ENCODE measurements around the gene FNDC3B. TPM values are rescaled to one million over a fixed set of nuclear protein-coding genes. Genes with fewer than 3 reads are reported as not detected.

FNDC3B gene
- total RNA-seq, 1 donor from 2014 or later, result 29.5 TPM

DNA sequence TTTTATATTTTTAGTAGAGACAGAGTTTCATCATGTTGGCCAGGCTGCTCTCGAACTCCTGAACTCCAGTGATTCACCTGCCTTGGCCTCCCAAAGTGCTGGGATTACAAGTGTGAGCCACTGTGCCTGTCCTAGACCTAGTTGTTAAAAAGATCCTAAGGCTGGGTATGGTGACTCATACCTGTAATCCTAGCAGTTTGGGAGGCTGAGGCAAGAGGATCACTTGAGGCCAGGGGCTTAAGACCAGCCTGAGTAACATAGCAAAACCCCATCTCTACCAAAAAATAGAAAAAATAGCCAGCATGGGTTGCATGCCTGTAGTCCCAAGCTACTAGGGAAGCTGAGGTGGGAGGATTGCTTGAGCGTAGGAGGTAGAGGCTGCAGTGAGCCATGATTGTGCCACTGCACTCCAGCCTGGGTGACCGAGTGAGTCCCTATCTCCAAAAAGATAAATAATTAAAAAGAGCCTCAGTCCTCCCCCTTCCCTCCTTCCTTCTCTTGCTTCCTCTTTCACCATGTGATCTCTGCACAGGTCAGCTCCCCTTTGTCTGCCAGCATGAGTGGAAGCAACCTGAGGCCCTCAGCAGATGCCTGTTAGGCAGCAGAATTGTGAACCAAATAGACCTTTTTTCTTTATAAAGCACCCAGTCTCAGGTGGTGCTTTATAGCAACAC, 9.8 kb upstream of the FNDC3B start:
- Mint-ChIP-seq H3K27me3 (ENCODE audit: insufficient read depth, low read depth) (peaks cover 4% of the 10 kb centered on the region), H3K9me3 (peaks cover 3% of the 10 kb centered on the region), H3K36me3 (no peaks in the 10 kb centered on the region), H3K4me1 (no peaks in the 10 kb centered on the region), H3K27ac (no peak overlapping the region), H3K4me3 (no peak overlapping the region)
- H3K27ac ChIP-seq, result no peak overlapping the region
- no peaks in the 10 kb centered on the region for H3F3A ChIP-seq (ENCODE audit: low read depth)
- H3K9me3 ChIP-seq (ENCODE audit: low read depth), result no peaks in the 10 kb centered on the region
- TF ChIP-seq, protein P1, sequence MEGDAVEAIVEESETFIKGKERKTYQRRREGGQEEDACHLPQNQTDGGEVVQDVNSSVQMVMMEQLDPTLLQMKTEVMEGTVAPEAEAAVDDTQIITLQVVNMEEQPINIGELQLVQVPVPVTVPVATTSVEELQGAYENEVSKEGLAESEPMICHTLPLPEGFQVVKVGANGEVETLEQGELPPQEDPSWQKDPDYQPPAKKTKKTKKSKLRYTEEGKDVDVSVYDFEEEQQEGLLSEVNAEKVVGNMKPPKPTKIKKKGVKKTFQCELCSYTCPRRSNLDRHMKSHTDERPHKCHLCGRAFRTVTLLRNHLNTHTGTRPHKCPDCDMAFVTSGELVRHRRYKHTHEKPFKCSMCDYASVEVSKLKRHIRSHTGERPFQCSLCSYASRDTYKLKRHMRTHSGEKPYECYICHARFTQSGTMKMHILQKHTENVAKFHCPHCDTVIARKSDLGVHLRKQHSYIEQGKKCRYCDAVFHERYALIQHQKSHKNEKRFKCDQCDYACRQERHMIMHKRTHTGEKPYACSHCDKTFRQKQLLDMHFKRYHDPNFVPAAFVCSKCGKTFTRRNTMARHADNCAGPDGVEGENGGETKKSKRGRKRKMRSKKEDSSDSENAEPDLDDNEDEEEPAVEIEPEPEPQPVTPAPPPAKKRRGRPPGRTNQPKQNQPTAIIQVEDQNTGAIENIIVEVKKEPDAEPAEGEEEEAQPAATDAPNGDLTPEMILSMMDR (IDR thresholded peaks at IDR 0.05), result no peak
- TF ChIP-seq EZH2phosphoT487 (IDR thresholded peaks at IDR 0.05) (no peak), EZH2 (IDR thresholded peaks at IDR 0.05) (no peak)
- no peak overlapping the region for H2AFZ ChIP-seq (replicated peaks)
- no peaks in the 10 kb centered on the region for H3K27me3 ChIP-seq
- no peak overlapping the region for H3K4me3 ChIP-seq
- H3K9ac ChIP-seq, result no peak overlapping the region
- no peak overlapping the region for H3K4me2 ChIP-seq
- H4K20me1 ChIP-seq (ENCODE audit: low read depth), result no peaks in the 10 kb centered on the region
- H3K79me2 ChIP-seq (ENCODE audit: low read depth), result no peaks in the 10 kb centered on the region
- H3K36me3 ChIP-seq, result no peaks in the 10 kb centered on the region
- DNase-seq (ENCODE audit: low spot score), result no peak
- H3K4me1 ChIP-seq, result no peaks in the 10 kb centered on the region

GRCh38 chr3:172030181-172030580, 9.2 kb upstream of the FNDC3B start:
- Histone ChIP-seq H3K27me3 (no peaks in the 10 kb centered on the region), H3K9me3 (ENCODE audit: low read depth) (no peaks in the 10 kb centered on the region), H3K36me3 (no peaks in the 10 kb centered on the region), H3K9ac (no peak overlapping the region), H2AFZ (replicated peaks) (no peak overlapping the region), H3F3A (ENCODE audit: low read depth) (no peaks in the 10 kb centered on the region), H3K4me1 (no peaks in the 10 kb centered on the region), H3K4me2 (no peak overlapping the region), H3K27ac (no peak overlapping the region), H3K4me3 (no peak overlapping the region), H4K20me1 (ENCODE audit: low read depth) (no peaks in the 10 kb centered on the region), H3K79me2 (ENCODE audit: low read depth) (no peaks in the 10 kb centered on the region)
- no peak for DNase-seq (ENCODE audit: low spot score)
- H3K4me1 Mint-ChIP-seq, result peaks cover 3% of the 10 kb centered on the region
- peaks cover 3% of the 10 kb centered on the region for H3K9me3 Mint-ChIP-seq
- TF ChIP-seq, protein P1 (IDR thresholded peaks at IDR 0.05), result no peak
- TF ChIP-seq EZH2 (IDR thresholded peaks at IDR 0.05) (no peak), EZH2phosphoT487 (IDR thresholded peaks at IDR 0.05) (no peak)
- peaks cover 4% of the 10 kb centered on the region for H3K27me3 Mint-ChIP-seq (ENCODE audit: insufficient read depth, low read depth)
- H3K27ac Mint-ChIP-seq, result no peak overlapping the region
- H3K4me3 Mint-ChIP-seq, result no peak overlapping the region
- no peaks in the 10 kb centered on the region for H3K36me3 Mint-ChIP-seq

GRCh38 chr3:172031996-172032395, 7.4 kb upstream of the FNDC3B start:
- H2AFZ ChIP-seq (replicated peaks), result no peak overlapping the region
- H3K4me2 ChIP-seq, result no peak overlapping the region
- H3K9me3 ChIP-seq (ENCODE audit: low read depth), result no peaks in the 10 kb centered on the region
- H3K79me2 ChIP-seq (ENCODE audit: low read depth), result no peaks in the 10 kb centered on the region
- no peaks in the 10 kb centered on the region for H3K4me1 ChIP-seq
- H3K36me3 Mint-ChIP-seq, result no peaks in the 10 kb centered on the region
- no peaks in the 10 kb centered on the region for H3K36me3 ChIP-seq
- H3K27ac Mint-ChIP-seq, result no peak overlapping the region
- no peaks in the 10 kb centered on the region for H4K20me1 ChIP-seq (ENCODE audit: low read depth)
- H3K4me3 Mint-ChIP-seq, result no peak overlapping the region
- DNase-seq (ENCODE audit: low spot score), result no peak
- H3K4me3 ChIP-seq, result no peak overlapping the region
- peaks cover 3% of the 10 kb centered on the region for H3K9me3 Mint-ChIP-seq
- no peaks in the 10 kb centered on the region for H3K27me3 ChIP-seq
- no peak overlapping the region for H3K9ac ChIP-seq
- no peaks in the 10 kb centered on the region for H3F3A ChIP-seq (ENCODE audit: low read depth)
- H3K27me3 Mint-ChIP-seq (ENCODE audit: insufficient read depth, low read depth), result peaks cover 4% of the 10 kb centered on the region
- TF ChIP-seq, protein P1 (IDR thresholded peaks at IDR 0.05), result no peak
- TF ChIP-seq EZH2phosphoT487 (IDR thresholded peaks at IDR 0.05), result no peak
- no peak for TF ChIP-seq EZH2 (IDR thresholded peaks at IDR 0.05)
- H3K4me1 Mint-ChIP-seq, result peaks cover 3% of the 10 kb centered on the region
- no peak overlapping the region for H3K27ac ChIP-seq

All from neural progenitor cell (in vitro differentiated cells).